Measurements from ENCODE around the gene CDC14B.
A peak's percentile ranks its signal among the peaks of the same experiment; 100 is the strongest.

CDC14B gene

GRCh38 chr9:96498796-96499195 is 120.8 kb downstream of the CDC14B start:
- DNase-seq (ENCODE audit: low read depth), result no peak
- no peak overlapping the region for H3K4me3 ChIP-seq (replicated peaks; ENCODE audit: low read depth, low read length)
- TF ChIP-seq CTCF (IDR thresholded peaks at IDR 0.05; ENCODE audit: low read length, missing control alignments), result no peak

GRCh38 chr9:96497117-96497399 is 122.6 kb downstream of the CDC14B start:
- H3K4me3 ChIP-seq (replicated peaks; ENCODE audit: low read depth, low read length), result no peak overlapping the region
- no peak for TF ChIP-seq CTCF (IDR thresholded peaks at IDR 0.05; ENCODE audit: low read length, missing control alignments)
- DNase-seq (ENCODE audit: low read depth), result no peak

- no peak for DNase-seq (ENCODE audit: low read depth)
- H3K4me3 ChIP-seq (replicated peaks; ENCODE audit: low read depth, low read length), result no peak overlapping the region
- TF ChIP-seq CTCF (IDR thresholded peaks at IDR 0.05; ENCODE audit: low read length, missing control alignments), result no peak
These were observed 123.1 kb downstream of the CDC14B start for GRCh38 chr9:96496368-96497116.

- no peak for TF ChIP-seq CTCF (IDR thresholded peaks at IDR 0.05; ENCODE audit: low read length, missing control alignments)
- no peak overlapping the region for H3K4me3 ChIP-seq (replicated peaks; ENCODE audit: low read depth, low read length)
- DNase-seq (ENCODE audit: low read depth), result peak; percentile 58
These were observed 124.3 kb downstream of the CDC14B start for GRCh38 chr9:96495341-96495740.

- no peak for DNase-seq (ENCODE audit: low read depth)
- H3K4me3 ChIP-seq (replicated peaks; ENCODE audit: low read depth, low read length), result no peak overlapping the region
- TF ChIP-seq CTCF (IDR thresholded peaks at IDR 0.05; ENCODE audit: low read length, missing control alignments), result no peak
These were observed 125.3 kb downstream of the CDC14B start for GRCh38 chr9:96494215-96494800.

- DNase-seq (ENCODE audit: low read depth), result no peak
- TF ChIP-seq CTCF (IDR thresholded peaks at IDR 0.05; ENCODE audit: low read length, missing control alignments), result no peak
- no peak overlapping the region for H3K4me3 ChIP-seq (replicated peaks; ENCODE audit: low read depth, low read length)
These were observed 125.9 kb downstream of the CDC14B start for GRCh38 chr9:96493757-96494156.

GRCh38 chr9:96492993-96493531 is 126.6 kb downstream of the CDC14B start:
- DNase-seq (ENCODE audit: low read depth), result no peak
- no peak for TF ChIP-seq CTCF (IDR thresholded peaks at IDR 0.05; ENCODE audit: low read length, missing control alignments)

More at GRCh38 chr9:96492993-96493531, 126.6 kb downstream of the CDC14B start:
- H3K4me3 ChIP-seq (replicated peaks; ENCODE audit: low read depth, low read length), result no peak overlapping the region

Data from fibroblast of pulmonary artery (primary cell).